ENCODE data around the gene RAPGEF2. TPM values are rescaled to one million over a fixed set of nuclear protein-coding genes. Genes with fewer than 3 reads are reported as not detected.

RAPGEF2 gene
- total and polyA plus RNA-seq, 2 donors (not counting 3 experiments of a cell fraction or from before 2014, with no cell fraction given): 28.7 to 55.2 TPM

DNA sequence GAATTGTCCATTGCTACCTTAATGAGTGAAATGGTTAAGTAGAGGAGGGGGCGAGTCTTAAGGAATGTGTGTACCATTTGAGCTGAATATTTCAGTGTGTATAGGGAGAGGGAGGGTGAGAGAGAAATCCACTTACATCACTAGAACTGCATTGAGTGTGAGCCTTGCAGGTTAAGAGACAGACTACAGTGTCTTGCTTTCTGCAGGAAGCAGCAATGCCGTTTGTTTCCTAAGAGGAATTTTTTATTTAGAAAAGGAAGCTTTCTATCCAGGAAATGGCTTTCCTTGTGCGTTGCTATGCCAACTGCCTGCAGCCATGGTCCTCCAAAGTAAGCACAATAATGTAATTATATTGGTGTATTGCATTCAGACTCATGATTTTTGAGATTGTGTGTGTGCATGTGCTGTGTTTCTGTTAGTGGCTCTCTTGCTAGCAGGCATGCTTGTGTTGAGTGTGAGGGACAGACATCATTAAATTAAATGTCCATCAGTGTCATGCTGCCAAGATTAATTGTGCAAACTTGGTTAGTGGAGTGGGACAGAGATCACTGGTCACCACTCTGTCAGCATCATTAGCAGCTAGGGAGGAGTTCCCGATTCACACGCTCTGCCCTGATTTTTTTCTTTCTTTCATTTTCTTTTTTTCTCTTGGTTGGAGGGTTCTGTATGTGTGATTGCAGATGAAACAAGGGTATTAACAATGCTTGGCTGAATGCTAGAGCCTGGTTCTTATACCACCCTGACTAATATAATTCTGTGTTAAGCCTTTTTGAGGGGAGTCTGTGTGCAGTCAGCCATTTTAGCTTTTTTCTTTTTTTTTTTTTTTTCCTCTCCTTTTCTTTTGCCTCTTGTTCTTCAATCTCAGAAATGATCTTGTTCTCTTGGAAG, 164.3 kb downstream of the RAPGEF2 start:
- H2AFZ ChIP-seq (ENCODE audit: low read depth, low read length): no peak overlapping the region
- H3K4me2 ChIP-seq (ENCODE audit: insufficient read depth, low read length): peak overlapping the region; percentile 35
- BruUV-seq (replicated peaks): no TSS peak
- H4K20me1 ChIP-seq (replicated peaks; ENCODE audit: control insufficient read depth, extremely low read depth, insufficient read depth, low read length): no peaks in the 10 kb centered on the region
- TF ChIP-seq FOS (IDR thresholded peaks at IDR 0.05; ENCODE audit: borderline replicate concordance, insufficient read depth, low read length): no peak
- TF ChIP-seq EZH2 (IDR thresholded peaks at IDR 0.05; ENCODE audit: borderline replicate concordance, low read depth, low read length, severe bottlenecking): no peak
- TF ChIP-seq, protein P1, sequence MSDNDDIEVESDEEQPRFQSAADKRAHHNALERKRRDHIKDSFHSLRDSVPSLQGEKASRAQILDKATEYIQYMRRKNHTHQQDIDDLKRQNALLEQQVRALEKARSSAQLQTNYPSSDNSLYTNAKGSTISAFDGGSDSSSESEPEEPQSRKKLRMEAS (IDR thresholded peaks at IDR 0.05; ENCODE audit: insufficient read depth, insufficient read length): no peak
- TF ChIP-seq MYC (IDR thresholded peaks at IDR 0.05; ENCODE audit: low read depth, low read length): no peak
- TF ChIP-seq POLR2AphosphoS5 (IDR thresholded peaks at IDR 0.05; ENCODE audit: insufficient read depth, low read depth, low read length): no peak
- no peak for TF ChIP-seq JUN (IDR thresholded peaks at IDR 0.05; ENCODE audit: borderline replicate concordance, insufficient read depth, insufficient read length, low read depth)
- no peak for TF ChIP-seq GATA2 (IDR thresholded peaks at IDR 0.05; ENCODE audit: insufficient read depth, insufficient read length, low read depth, low read length)
- TF ChIP-seq, protein P2, sequence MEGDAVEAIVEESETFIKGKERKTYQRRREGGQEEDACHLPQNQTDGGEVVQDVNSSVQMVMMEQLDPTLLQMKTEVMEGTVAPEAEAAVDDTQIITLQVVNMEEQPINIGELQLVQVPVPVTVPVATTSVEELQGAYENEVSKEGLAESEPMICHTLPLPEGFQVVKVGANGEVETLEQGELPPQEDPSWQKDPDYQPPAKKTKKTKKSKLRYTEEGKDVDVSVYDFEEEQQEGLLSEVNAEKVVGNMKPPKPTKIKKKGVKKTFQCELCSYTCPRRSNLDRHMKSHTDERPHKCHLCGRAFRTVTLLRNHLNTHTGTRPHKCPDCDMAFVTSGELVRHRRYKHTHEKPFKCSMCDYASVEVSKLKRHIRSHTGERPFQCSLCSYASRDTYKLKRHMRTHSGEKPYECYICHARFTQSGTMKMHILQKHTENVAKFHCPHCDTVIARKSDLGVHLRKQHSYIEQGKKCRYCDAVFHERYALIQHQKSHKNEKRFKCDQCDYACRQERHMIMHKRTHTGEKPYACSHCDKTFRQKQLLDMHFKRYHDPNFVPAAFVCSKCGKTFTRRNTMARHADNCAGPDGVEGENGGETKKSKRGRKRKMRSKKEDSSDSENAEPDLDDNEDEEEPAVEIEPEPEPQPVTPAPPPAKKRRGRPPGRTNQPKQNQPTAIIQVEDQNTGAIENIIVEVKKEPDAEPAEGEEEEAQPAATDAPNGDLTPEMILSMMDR (IDR thresholded peaks at IDR 0.05; ENCODE audit: extremely low read depth in 1 of 2, insufficient read depth in 1 of 2, low read depth in 1 of 2, low read length in 2 of 2): no peak
- TF ChIP-seq POLR2A (IDR thresholded peaks at IDR 0.05; ENCODE audit: low read depth, low read length): no peak
- peaks cover 42% of the 10 kb centered on the region for H3K4me1 ChIP-seq (ENCODE audit: control insufficient read depth, extremely low read depth, insufficient read depth, low read length)
- H3K36me3 ChIP-seq (ENCODE audit: control insufficient read depth in 2 of 2, extremely low read depth in 1 of 2, insufficient read depth in 2 of 2, low read length in 2 of 2): no peaks in the 10 kb centered on the region
- FAIRE-seq (peak; percentile 80), DNase-seq (ENCODE audit: low read depth, low spot score) (peak; percentile 83)
- no peaks in the 10 kb centered on the region for H3K27me3 ChIP-seq (ENCODE audit: control insufficient read depth in 2 of 2, insufficient read depth in 2 of 2, low read length in 2 of 2)
- ChIA-PET POLR2A (interaction anchor here (0.9 kb wide), 1 partner anchor 40 kb away, joined by 4 read pairs; no protein-coding TSS in a partner anchor), CTCF (interaction anchor here (1.1 to 3.0 kb wide), 8 partner anchors 14 to 411 kb away, joined by 3 to 14 read pairs (median 4); no protein-coding TSS in a partner anchor)
- H3K4me3 ChIP-seq (replicated peaks in 1 of 3; ENCODE audit: insufficient read depth in 1 of 3, low read depth in 1 of 3, low read length in 3 of 3): no peak overlapping the region
- H3K27ac ChIP-seq (ENCODE audit: insufficient read depth, low read depth, low read length): peak overlapping the region; percentile 31
- no peaks in the 10 kb centered on the region for H3K79me2 ChIP-seq (ENCODE audit: control insufficient read depth, insufficient read depth, low read length)
- H3K9ac ChIP-seq (replicated peaks; ENCODE audit: extremely low read depth, insufficient read depth, low read length): no peak overlapping the region
- H3K9me1 ChIP-seq (replicated peaks; ENCODE audit: control insufficient read depth, extremely low read depth, insufficient read depth, low read length): no peaks in the 10 kb centered on the region
- intact Hi-C loops (cut with micrococcal nuclease) (loop anchor here (1.0 to 2.0 kb wide), 2 partner anchors 15 to 38 kb away; no protein-coding TSS in a partner anchor), dilution Hi-C loops (cut with MboI; ENCODE audit: extremely low pct_ligation_motif_present, low sequenced_read_pairs) (no loop called here)
- no peaks in the 10 kb centered on the region for H3K9me3 ChIP-seq (replicated peaks; ENCODE audit: control insufficient read depth, insufficient read depth, low read length)
